ENCODE results near the gene WDR62.

Gene WDR62

GRCh38 chr19:36144624-36145023 is 89.9 kb downstream of the WDR62 start:
- DNase-seq, result no peak

DNA sequence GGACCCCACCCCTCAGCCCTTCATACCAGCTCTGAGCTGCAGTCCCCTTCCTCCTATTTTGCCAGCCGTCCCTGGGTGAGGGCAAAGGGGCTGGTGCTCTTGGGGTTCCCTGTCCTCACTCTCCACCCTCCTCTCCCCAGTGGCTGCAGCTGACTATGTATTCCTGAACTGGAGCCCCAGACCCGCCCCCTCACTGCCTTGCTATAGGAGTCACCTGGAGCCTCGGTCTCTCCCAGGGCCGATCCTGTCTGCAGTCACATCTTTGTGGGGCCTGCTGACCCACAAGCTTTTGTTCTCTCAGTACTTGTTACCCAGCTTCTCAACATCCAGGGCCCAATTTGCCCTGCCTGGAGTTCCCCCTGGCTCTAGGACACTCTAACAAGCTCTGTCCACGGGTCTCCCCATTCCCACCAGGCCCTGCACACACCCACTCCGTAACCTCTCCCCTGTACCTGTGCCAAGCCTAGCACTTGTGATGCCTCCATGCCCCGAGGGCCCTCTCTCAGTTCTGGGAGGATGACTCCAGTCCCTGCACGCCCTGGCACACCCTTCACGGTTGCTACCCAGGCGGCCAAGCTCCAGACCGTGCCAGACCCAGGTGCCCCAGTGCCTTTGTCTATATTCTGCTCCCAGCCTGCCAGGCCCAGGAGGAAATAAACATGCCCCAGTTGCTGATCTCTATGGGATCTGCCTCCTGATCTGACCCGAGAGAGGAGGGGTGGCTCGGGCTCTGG is 95.1 kb downstream of the WDR62 start:
- DNase-seq, result no peak

DNA sequence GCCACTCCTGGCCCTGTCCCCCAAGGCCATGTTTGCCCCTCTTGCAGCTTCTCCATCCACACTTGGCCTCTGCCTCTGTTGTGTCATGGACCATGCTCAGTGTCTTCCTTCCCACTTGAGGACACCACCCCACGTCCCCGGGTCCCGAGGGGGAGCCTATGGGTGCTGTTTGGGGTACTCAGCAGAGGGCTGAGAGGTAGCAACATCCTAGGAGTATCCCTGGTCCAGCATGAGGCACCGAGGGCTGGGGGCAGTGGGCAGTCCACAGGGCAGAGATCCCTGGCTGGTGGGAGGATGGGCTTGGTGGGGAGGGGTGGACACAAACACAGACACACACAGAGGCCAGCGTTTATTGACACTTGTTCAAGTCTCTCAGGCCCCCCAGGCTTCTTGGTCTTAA is 95.9 kb downstream of the WDR62 start:
- DNase-seq, result no peak

DNA sequence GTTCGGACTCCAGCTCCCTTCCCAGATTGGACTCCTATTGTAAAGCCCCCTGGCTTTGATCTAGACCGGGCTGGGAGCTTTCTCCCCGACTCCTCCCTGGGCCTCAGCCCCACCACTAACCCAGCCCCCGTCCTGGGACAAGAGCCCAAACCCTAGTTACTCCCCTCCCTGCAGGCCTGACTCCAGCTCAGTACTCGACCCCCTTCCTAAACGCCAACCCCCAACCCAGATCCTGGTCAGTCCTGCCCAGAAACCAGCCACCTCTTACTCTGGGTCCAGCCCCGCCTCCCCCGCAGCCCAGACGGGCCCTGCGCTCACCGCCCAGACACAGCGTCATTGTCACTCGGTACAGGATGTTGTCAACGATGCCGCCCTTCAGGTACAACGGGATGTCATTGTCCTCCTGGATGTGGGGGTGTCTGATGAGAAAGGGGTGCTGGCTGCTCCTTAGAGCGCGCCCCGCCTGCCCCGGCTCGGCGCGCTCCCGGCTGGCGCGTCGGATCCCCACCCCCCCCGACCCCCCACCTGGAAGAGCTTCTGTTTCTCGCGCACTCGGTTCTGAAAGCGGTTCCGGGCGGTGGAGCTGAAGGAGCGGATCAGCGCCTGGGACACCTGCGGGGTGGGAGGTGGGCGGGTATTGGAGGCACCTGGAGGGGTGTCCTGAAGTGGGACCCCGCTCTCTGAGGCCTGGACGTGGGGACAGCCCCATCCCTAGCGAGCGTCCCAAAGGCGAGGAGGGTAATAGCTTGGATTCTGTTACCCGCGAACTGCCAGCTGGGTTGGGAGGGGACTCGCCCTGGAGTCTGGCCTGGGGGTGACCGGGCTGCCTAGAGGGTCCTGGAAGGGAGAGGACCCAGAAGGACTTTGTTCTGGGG is 96.7 kb downstream of the WDR62 start:
- no peak for DNase-seq

DNA sequence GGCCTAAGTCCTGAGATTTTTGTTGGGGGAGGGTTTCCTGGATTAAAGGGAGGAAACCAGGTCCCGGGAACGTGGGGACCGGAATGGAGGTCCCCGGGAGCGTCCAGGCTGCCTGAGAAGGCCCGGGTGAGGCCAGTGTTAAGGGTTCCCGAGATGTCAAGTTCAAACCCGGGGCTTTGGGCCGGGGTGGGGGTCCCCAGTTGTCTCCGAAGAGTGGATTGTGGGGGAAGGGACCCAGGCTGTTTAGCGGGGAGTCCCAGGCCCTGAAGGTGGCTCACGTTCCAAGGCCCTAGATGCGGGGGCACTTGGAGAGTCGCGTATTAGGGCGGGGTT is 97.3 kb downstream of the WDR62 start:
- no peak for DNase-seq

- no peak for DNase-seq
Observed at GRCh38 chr19:36152352-36153091, 97.8 kb downstream of the WDR62 start, which contains the start of gene COX7A1. COX7A1 (minus strand) TSS chr19:36152447; CDS start chr19:36152407, 40 bp downstream.

- no peak for DNase-seq
Observed at GRCh38 chr19:36153126-36153525, 98.4 kb downstream of the WDR62 start.

Measured in COR-L47 (cell line).